ENCODE results near the gene PKM.

Gene PKM

DNA sequence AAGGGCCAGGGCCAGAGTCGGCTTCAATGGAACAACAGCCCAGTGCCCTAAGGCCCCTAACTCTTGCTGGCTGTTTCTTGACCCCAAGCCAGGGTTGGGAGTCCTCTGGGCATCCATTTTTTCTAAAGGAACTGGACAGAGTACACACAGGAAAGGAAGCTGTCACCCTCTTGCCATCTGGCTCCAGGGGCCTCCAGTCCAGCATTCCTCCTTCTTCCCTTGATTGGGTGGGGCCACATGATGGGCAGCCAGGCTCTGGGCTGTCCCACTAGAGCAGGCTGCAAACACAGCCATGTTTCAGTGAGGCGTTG, 31.8 kb downstream of the PKM start:
- Mint-ChIP-seq H3K9me3 (no peaks in the 10 kb centered on the region), H3K4me3 (no peak overlapping the region), H3K4me1 (peaks cover 58% of the 10 kb centered on the region), H3K27ac (no peak overlapping the region), H3K27me3 (peaks cover 20% of the 10 kb centered on the region)
- no peak for ATAC-seq
- no peak for DNase-seq

DNA sequence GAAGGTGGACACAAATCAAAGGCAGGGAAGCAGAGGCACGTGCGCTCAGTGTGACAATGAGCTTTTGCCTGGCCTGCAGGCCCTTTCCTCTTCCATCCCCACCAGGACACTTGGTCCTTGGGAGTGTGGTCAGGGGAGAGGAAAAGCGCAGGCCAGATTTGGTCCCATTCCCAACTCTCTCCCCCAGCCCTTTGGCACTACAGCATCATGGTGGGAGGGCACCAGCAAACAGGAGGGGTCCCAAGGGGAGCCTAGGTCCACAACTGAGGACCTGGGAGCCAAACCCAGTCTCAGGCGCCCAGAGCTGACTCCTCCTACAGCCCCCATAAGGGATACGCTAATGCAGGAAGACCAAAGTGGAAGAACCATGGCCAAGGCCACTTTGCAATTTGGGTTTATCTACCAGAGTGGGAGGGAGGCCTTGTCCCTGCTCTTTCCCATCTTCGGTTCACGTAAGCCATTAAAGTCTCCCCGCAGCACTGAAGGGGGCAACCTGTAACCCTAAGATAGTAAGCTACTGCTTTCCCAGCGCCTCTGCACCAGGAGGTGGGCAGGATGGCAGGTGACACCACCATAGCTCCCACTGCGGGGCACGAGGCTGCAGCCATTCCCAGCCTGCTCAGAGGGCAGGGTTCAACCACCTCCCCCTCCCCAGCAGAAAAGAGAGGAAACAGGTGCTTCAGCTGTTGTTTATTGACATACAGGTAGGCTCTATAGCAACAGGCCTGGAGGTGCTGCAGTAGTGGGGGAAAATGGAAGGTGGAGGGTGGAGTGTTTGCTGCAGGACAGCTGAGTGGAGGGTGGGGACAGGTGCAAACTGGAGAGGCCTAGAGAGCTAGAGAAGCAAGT, 32.4 kb downstream of the PKM start:
- H3K4me3 Mint-ChIP-seq, result peak overlapping the region; percentile 68 to 90
- peak overlapping the region in 1 of 2 donors; percentile 20 for H3K27ac Mint-ChIP-seq
- H3K4me1 Mint-ChIP-seq, result peaks cover 56% of the 10 kb centered on the region
- DNase-seq, result no peak
- H3K9me3 Mint-ChIP-seq, result no peaks in the 10 kb centered on the region
- no peak for ATAC-seq
- H3K27me3 Mint-ChIP-seq, result peaks cover 26% of the 10 kb centered on the region

GRCh38 chr15:72197460-72198355, 33.3 kb downstream of the PKM start, which contains the start of gene GRAMD2A:
Gene GRAMD2A, minus strand, starts transcription at chr15:72197787.
- no peak for DNase-seq
- Mint-ChIP-seq H3K27ac (peak within 1 kb of the TSS; percentile 85 to 97), H3K4me3 (peak within 1 kb of the TSS; percentile 68 to 90), H3K9me3 (no peaks in the 10 kb centered on the region), H3K4me1 (peaks cover 47% of the 10 kb centered on the region), H3K27me3 (peaks cover 28% of the 10 kb centered on the region)
- peak; percentile 62 for ATAC-seq

- H3K27me3 Mint-ChIP-seq, result peaks cover 28% of the 10 kb centered on the region
- H3K9me3 Mint-ChIP-seq, result no peaks in the 10 kb centered on the region
Observed at GRCh38 chr15:72197041-72197459, 33.9 kb downstream of the PKM start.

GRCh38 chr15:72196409-72197040, 34.5 kb downstream of the PKM start:
- Mint-ChIP-seq H3K4me3 (peak overlapping the region in 1 of 2 donors; percentile 12), H3K27ac (peak overlapping the region in 1 of 2 donors; percentile 20), H3K4me1 (peaks cover 42% of the 10 kb centered on the region), H3K27me3 (peaks cover 28% of the 10 kb centered on the region), H3K9me3 (no peaks in the 10 kb centered on the region)
- ATAC-seq, result peak; percentile 6
- DNase-seq, result no peak

More at GRCh38 chr15:72197041-72197459, 33.9 kb downstream of the PKM start:
- H3K4me1 Mint-ChIP-seq, result peaks cover 42% of the 10 kb centered on the region
- peak overlapping the region in 1 of 2 donors; percentile 20 for H3K27ac Mint-ChIP-seq
- DNase-seq (no peak), ATAC-seq (peak; percentile 5)
- H3K4me3 Mint-ChIP-seq, result peak overlapping the region in 1 of 2 donors; percentile 49

DNA sequence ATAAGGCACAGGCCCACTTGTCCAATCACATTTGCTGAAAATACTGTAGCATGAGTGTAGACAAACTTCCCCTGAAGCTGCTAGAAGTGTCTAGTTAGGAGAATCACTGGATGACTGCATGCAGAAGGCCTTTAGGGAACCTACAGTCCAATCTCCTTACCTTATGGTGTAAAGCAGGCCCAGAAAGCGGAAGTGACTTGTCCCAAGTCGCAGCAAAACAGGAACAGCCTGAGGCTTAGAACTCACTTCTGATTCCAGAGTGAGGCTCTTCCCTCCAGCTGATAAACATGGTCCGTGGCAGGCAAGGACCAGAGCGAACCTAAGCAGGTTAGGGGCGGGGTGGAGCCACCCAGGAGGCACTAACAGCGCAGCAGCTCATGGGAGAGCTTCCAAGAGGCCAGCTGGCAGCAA, 35.9 kb downstream of the PKM start:
- H3K4me3 Mint-ChIP-seq, result no peak overlapping the region
- no peak overlapping the region for H3K27ac Mint-ChIP-seq
- no peaks in the 10 kb centered on the region for H3K9me3 Mint-ChIP-seq
- H3K27me3 Mint-ChIP-seq, result peaks cover 35% of the 10 kb centered on the region
- DNase-seq (no peak), ATAC-seq (no peak)
- peaks cover 30% of the 10 kb centered on the region for H3K4me1 Mint-ChIP-seq

- no peak for ATAC-seq
- DNase-seq, result no peak
- H3K27ac Mint-ChIP-seq, result no peak overlapping the region
- H3K4me3 Mint-ChIP-seq, result no peak overlapping the region
- no peaks in the 10 kb centered on the region for H3K9me3 Mint-ChIP-seq
- peaks cover 37% of the 10 kb centered on the region for H3K27me3 Mint-ChIP-seq
- H3K4me1 Mint-ChIP-seq, result peaks cover 19% of the 10 kb centered on the region
Observed at GRCh38 chr15:72193836-72194396, 37.1 kb downstream of the PKM start.

DNA sequence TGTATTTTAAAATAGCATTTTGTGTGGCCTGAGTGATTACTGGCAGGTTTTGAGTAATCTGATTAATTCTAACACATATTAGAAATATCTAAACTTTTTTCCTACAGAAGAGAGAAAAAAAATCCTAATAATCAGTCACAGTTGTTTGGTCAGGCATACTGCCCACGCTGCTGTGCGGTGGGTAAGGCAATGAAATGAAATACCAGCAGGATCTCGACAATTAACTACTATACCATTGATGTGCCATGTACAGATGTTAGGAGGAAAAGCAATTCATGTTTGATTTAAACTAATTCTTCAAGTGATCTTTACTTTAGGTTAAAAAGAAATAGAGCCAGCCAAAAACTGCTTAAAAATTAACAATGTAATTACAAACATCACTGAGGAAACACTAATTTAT, 38.6 kb downstream of the PKM start:
- Mint-ChIP-seq H3K9me3 (no peaks in the 10 kb centered on the region), H3K27me3 (peaks cover 31% of the 10 kb centered on the region), H3K4me1 (peaks cover 5% of the 10 kb centered on the region), H3K4me3 (no peak overlapping the region), H3K27ac (no peak overlapping the region)
- DNase-seq, result no peak
- no peak for ATAC-seq

DNA sequence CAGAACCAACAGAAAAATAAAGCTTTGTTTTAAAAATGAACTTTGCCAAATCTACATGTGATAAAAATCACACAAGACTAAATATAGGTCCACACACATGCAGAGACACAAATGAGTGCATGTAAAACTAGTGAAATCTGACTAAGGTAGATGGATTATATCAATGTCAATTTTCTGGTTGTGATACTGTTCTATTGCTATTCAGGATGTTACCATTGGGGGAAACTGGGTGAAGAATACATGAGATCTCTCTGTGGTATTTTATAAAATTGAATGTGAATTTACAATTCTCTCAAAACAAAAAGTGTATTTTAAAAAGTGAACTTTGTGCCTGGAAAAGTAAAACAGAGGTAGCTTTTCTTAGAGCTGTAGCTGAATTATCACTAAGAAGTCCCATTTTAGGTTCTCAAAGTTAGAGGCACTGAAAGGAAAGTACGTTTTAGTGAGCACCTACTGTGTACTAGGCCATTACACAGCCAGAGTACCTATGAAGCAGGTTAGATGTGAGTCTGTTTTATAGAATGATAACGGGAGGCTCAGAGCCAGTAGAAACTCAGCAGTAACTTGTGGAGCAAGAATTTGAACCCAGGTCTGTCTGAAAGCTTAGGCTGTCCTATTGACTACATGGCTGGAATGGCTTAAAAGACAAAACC, 41.6 kb downstream of the PKM start:
- ATAC-seq, result no peak
- Mint-ChIP-seq H3K27me3 (peaks cover 39% of the 10 kb centered on the region), H3K9me3 (no peaks in the 10 kb centered on the region)

GRCh38 chr15:72184165-72184811, 46.7 kb downstream of the PKM start:
- Mint-ChIP-seq H3K9me3 (no peaks in the 10 kb centered on the region), H3K4me1 (no peaks in the 10 kb centered on the region), H3K4me3 (no peak overlapping the region), H3K27ac (no peak overlapping the region), H3K27me3 (peaks cover 58% of the 10 kb centered on the region)
- ATAC-seq, result no peak
- DNase-seq, result no peak

More for the DNA sequence above, 41.6 kb downstream of the PKM start:
- Mint-ChIP-seq H3K4me3 (no peak overlapping the region), H3K27ac (no peak overlapping the region), H3K4me1 (no peaks in the 10 kb centered on the region)
- DNase-seq, result no peak

GRCh38 chr15:72183781-72184164, 47.2 kb downstream of the PKM start:
- DNase-seq, result no peak
- H3K9me3 Mint-ChIP-seq, result no peaks in the 10 kb centered on the region
- peaks cover 58% of the 10 kb centered on the region for H3K27me3 Mint-ChIP-seq
- no peak for ATAC-seq
- H3K27ac Mint-ChIP-seq, result no peak overlapping the region
- H3K4me1 Mint-ChIP-seq, result no peaks in the 10 kb centered on the region
- no peak overlapping the region for H3K4me3 Mint-ChIP-seq

GRCh38 chr15:72182673-72183072, 48.3 kb downstream of the PKM start:
- peaks cover 53% of the 10 kb centered on the region for H3K27me3 Mint-ChIP-seq
- DNase-seq (no peak), ATAC-seq (no peak)
- no peaks in the 10 kb centered on the region for H3K9me3 Mint-ChIP-seq
- H3K4me1 Mint-ChIP-seq, result no peaks in the 10 kb centered on the region
- H3K4me3 Mint-ChIP-seq, result no peak overlapping the region
- no peak overlapping the region for H3K27ac Mint-ChIP-seq

DNA sequence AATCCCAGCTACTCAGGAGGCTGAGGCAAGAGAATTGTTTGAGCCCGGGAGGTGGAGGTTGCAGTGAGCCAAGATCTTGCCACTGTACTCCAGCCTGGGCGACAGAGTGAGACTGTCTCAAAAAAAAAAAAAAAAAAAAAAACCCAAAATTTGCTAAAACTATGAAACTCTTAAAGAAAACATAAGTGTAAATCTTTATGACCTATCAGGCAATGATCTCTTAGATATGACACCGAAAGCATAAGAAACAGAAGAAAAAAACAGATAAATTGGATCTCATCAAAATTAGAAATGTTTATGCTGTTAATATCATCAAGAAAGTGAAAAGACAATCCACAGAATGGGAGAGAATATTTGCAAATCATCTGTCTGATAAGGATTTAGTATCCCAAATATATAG, 48.7 kb downstream of the PKM start:
- H3K4me1 Mint-ChIP-seq, result no peaks in the 10 kb centered on the region
- no peak for DNase-seq
- no peaks in the 10 kb centered on the region for H3K9me3 Mint-ChIP-seq
- H3K27me3 Mint-ChIP-seq, result peaks cover 53% of the 10 kb centered on the region
- H3K4me3 Mint-ChIP-seq, result no peak overlapping the region
- no peak overlapping the region for H3K27ac Mint-ChIP-seq
- no peak for ATAC-seq

GRCh38 chr15:72180761-72181324, 50.1 kb downstream of the PKM start:
- no peaks in the 10 kb centered on the region for H3K9me3 Mint-ChIP-seq
- no peaks in the 10 kb centered on the region for H3K4me1 Mint-ChIP-seq
- no peak overlapping the region for H3K27ac Mint-ChIP-seq
- DNase-seq (no peak), ATAC-seq (no peak)
- H3K27me3 Mint-ChIP-seq, result peaks cover 53% of the 10 kb centered on the region
- H3K4me3 Mint-ChIP-seq, result no peak overlapping the region

Data from stimulated activated naive CD8-positive, alpha-beta T cell treated with anti-CD3 and anti-CD28 coated beads, Interleukin-15, amount 100 ng/mL, for 72 hours (primary cell).